Middle frontal gyrus (tissue), 1 donor: ENCODE measurements around the gene RBFOX2.
"Not testable (repeated sequence)": the region's sequence is repeated elsewhere in the genome, so short reads cannot be mapped to it uniquely, and the experiment has no call there.

Experiments
- DNase-seq: peaks from one replicate; pipeline ENCODE4 v3.0.0-alpha.2; 2015; ENCODE audit warnings: low spot score; ENCODE audit errors: extremely low spot score

RBFOX2 gene, protein sequence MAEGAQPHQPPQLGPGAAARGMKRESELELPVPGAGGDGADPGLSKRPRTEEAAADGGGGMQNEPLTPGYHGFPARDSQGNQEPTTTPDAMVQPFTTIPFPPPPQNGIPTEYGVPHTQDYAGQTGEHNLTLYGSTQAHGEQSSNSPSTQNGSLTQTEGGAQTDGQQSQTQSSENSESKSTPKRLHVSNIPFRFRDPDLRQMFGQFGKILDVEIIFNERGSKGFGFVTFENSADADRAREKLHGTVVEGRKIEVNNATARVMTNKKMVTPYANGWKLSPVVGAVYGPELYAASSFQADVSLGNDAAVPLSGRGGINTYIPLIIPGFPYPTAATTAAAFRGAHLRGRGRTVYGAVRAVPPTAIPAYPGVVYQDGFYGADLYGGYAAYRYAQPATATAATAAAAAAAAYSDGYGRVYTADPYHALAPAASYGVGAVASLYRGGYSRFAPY

GRCh38 chr22:36028646-36029405 lies at the start of gene RBFOX2:
Gene RBFOX2 (minus strand): TSS chr22:36028824. CDS start chr22:36028425, 399 bp downstream.
- DNase-seq = peak; percentile 86

- DNase-seq = no peak
These were observed 48.6 kb upstream of the RBFOX2 start for GRCh38 chr22:36077271-36077670.

GRCh38 chr22:36075724-36076123 lies 47.1 kb upstream of the RBFOX2 start:
- no peak for DNase-seq

DNA sequence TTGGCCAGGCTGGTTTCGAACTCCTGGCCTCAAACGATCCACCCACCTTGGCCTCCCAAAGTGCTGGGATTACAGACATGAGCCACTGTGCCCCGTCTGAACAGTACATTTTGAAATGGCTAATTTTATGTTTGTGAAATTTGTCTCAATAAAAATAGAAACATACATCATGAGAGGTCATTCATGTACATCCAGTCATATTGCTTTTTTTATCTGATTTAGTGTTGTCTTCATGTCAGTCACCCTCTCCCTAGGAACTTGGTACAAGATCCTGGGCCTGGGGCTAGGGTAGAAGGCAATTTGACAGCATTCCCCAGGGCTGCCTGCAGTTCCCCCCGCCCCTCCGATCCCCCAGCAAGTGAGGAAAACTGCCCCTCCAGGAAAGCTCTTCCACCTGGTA lies 46.6 kb upstream of the RBFOX2 start:
- DNase-seq = no peak

GRCh38 chr22:36073476-36073875 lies 44.9 kb upstream of the RBFOX2 start:
- no peak for DNase-seq

GRCh38 chr22:36070645-36071044 lies 42.0 kb upstream of the RBFOX2 start:
- not testable (repeated sequence) for DNase-seq

DNA sequence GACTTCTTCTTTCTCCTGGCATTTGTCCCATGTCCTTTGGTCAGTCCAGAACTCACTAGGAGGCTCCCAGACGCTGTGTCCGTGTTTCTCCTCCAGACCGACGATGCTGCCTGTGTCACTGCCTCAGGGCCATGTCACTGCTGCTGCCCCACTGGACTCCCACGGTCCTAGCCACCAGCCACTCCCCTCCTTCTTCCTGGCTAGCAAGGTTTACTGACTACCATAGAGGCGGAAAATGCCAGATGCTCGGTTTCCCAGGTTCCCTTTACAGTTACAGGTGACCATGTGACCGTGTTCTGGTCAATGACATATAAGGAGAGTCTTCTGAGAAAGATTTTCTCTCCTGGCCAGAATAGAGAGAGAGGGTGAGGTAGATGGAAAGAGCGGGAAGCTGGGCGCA lies 40.7 kb upstream of the RBFOX2 start:
- no peak for DNase-seq

DNA sequence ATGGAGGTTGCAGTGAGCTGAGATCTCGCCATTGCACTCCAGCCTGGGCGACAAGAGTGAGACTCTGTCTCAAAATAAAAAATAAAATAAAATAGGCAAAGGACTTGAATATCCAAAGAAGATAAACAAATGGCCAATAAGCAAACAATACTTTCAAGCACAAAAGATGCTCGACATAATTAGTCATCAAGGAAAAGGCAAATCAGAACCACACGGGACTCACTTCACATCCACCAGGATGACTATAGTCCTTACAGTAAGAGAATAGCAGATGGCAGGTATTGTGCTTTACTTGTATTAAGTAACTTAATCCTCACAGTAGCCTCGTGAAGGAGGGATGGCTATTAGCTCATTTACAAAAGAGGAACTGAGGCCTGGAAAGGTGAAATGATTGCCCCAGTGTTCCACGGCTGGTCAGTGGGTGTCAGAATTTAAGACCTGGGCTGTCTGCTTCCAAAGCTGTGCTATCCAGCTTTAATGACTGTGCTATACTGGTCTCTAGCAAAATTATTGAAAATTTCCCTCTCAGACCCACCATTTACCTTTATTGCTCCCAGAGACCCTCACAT lies 40.2 kb upstream of the RBFOX2 start:
- no peak for DNase-seq

DNA sequence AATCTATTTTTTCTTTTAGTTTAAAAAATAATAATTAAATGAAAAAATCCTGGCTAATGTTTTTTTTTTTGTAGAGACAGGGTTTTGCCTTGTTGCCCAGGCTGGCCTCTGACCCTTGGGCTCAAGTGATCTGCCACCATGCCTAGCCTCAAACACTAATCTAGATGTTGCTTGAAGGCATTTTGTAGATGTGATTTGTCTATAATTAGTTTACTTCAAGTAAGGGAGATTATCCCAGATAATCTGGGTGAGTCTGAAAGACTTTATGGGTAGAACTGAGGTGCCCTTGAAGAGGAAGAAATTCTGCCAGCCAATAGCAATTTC lies 38.6 kb upstream of the RBFOX2 start:
- no peak for DNase-seq

DNA sequence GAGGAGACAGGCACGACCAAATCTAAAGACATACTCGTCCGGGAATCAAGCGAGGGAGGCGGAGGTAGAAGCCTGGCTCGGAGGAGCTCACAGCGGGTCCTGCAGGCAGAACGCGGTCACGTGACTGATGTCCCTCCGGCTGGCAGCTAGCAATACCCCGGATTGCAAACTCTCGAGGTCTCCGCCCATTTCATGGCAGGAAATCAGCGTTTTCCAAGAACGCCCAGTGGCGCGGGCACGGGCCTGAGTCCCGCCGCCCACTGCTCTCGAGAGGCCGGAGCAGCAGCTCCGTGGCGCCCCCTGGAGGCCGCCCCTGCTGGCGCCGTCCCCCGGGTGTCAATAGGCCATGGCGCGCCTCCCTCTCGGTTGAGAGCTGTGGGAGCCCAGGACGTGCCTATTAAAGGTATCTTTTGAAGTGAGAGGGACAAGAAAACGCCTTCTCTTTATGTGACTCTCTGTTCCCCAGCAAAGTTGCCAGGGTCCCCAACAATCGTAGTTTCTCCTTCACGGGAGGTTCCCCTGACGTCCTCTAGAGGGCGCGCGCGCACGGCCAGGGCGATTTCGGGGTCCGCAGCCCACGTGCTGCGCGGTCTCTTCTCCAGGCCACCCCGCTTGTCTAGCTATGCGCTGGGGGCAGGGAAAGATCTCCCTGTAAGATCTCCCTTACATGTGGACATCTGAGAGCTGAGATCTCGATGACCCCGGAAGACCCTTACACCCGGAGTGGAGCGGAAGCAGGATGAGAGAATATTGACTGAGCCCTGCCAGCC lies 37.3 kb upstream of the RBFOX2 start:
- peak; percentile 79 for DNase-seq

DNA sequence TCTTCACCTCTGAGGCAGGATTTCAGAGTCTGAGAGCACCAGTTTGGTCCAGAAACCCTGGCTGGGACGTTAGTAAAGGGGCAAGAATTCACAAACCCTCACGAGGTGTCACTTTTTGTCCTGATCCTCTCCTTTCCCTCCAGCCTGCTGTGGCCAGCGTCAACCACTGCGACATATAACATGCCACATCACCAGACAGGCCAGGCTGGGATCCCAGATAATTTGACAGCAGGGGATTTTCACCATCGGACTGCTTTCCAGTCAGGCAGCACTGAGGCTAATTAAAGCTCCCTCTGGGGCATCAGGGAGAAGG lies 36.8 kb upstream of the RBFOX2 start:
- DNase-seq = no peak

- DNase-seq = no peak
These were observed 35.7 kb upstream of the RBFOX2 start for GRCh38 chr22:36064358-36064757.

DNA sequence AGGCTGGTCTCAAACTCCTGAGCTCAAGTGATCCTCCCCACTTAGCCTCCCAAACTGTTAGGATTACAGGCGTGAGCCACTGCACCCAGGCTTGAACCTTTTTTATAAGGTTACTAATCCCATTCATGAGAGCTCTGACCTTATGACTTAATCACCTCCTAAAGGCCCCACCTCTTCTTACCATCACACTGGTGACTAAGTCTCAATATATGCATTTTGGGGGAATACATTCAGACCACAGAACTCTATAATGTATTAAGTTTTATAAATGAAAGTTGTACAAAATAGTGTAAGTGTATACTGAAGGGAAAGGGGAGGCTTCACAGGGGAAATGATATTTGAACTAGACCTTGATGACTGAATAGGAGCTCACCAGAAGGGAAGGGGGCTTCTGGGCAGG lies 28.4 kb upstream of the RBFOX2 start:
- DNase-seq = no peak

DNA sequence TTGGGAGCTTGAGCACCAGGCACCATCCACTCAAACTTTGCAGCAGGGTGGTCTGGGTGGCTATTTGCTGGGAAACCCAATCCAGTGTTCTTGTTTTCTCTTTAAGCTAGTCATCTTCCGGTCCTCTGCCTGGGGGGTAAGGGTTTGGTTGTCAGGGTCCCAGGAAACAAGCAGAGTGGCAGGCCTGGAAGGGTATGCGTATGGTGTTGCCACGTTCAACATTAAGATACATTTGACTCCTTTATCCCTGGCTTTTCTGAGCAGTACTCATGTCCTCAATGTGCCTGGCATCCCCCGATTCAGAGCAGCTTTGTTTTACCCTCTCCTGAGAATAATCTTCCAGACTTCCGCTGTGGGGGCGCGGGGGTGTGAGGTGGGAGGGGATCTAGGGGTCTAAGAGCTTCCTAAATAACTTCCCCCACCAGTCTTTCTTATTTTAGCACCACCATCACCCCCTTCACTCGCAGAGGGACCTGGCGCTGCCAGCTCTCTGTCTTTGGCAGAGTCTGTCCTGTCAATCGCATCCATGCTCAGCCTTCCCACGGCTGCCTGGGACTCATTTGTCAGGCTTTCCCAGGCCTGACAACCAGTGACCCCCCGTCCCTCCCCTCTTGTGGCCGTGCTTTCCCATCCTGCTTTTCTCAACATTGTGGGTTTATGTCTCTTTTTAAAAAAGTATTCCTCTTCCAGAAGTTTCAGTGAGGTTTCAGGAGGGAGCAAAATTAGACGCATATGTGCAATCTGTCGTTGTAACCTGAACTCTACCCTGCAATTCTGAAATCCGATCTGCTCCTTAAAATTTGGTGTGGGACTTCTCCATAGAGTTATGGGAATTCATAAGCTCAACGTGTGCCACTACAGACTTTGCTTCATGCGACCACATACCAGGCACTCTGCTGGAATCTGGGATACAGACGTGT lies 27.0 kb upstream of the RBFOX2 start:
- no peak for DNase-seq

DNA sequence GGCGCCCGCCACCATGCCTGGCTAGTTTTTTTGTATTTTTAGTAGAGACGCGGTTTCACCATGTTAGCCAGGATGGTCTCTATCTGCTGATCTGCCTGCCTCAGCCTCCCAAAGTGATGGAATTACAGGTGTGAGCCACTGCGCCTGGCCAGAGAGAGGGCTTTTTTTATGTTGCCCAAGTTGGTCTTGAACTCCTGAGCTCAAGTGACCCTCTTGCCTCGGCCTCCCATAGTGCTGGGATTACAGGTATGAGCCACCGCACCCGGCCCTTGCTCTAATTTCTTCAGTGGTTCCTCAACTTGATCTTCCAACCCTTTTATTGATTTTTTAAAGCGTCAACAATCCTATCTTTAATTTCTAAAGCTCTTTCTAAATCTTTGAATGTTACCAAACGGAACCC lies 25.8 kb upstream of the RBFOX2 start:
- DNase-seq = not testable (repeated sequence)

DNA sequence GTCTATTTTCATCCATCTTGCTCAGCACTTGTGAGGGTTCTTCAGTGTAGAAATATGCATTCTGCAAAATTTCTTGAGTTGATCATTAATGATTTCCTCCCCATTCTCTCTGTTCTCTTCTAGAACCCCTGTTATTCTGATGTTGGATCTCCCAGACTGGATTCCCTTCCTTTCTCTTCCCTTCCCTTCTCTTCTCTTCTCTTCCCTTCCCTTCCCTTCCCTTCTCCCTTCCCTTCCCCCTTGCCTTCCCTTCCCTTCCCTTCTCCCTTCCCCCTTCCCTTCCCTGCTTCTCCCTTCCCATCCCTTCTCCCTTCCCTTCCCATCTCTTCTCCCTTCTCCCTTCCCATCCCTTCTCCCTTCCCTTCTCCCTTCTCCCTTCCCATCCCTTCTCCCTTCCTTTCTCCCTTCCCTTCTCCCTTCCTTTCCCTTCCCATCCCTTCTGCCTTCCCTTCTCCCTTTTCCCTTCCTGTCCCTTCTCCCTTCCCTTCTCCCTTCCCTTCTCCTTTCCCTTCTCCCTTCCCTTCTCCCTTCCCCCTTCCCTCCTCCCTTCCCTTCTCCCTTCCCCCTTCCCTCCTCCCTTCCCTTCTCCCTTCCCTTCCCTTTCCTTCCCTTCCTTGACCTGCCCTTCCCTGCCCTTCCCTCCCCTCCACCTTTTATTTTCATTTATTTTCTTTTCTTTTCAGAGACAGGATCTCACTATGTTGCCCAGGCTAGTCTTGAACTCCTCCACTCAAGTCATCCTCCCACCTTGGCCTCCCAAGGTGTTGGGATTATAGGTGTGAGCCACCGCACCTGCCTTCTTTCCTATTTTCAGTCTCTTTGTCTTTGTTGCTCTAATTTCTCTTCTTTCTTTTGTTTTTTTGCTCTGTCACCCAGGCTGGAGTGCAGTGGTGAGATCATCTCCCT lies 24.9 kb upstream of the RBFOX2 start:
- DNase-seq = no peak

DNA sequence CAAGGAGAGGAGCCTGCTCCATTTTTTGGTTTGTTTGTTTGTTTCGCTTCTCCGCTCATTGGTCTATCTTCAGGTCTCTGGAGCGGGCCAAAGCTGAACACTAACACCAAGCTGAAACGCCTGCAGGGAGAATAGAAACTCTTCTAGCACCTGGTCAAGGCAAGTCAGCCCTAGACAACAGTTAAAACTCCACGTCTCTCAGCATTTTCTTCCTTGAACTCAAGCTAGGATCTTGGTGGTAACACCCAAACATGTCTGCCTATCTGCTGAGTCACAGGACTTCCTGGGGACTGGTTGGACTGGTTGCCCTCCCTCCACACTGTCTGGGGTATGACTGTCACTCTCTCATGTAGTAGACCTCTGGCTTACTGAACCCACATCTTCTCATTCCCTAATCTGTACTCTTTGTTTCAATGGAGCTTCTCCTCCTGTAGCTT lies 23.9 kb upstream of the RBFOX2 start:
- no peak for DNase-seq

- no peak for DNase-seq
These were observed 21.0 kb upstream of the RBFOX2 start for GRCh38 chr22:36049678-36049997.

GRCh38 chr22:36048911-36049677 lies 20.5 kb upstream of the RBFOX2 start:
- no peak for DNase-seq
